Smooth muscle cell (in vitro differentiated cells): ENCODE data around the gene ETV1. TPM values are rescaled to one million over a fixed set of nuclear protein-coding genes. Genes with fewer than 3 reads are reported as not detected.

ENCODE experiments used
- DNase-seq: peaks from one replicate; lab custom pipeline; 2025; ENCODE audit not compliant: unreplicated experiment; lab: John Stamatoyannopoulos, UW
- H2AFZ ChIP-seq: fragments of 200-600 bp; sonication (generic); 2 replicates; pipeline ENCODE4 v1.6.0; 2016; ENCODE audit warnings: antibody characterized with exemption, low read depth, mild to moderate bottlenecking
- H3F3A ChIP-seq: fragments of 200-600 bp; sonication (generic); 2 replicates; pipeline ENCODE4 v1.6.0; 2017; ENCODE audit warnings: antibody characterized with exemption, low read depth
- H3K27ac ChIP-seq: fragments of 200-600 bp; sonication (generic); 2 replicates; pipeline ENCODE4 v1.5.1; 2016; ENCODE audit warnings: low read depth, mild to moderate bottlenecking
- H3K27me3 ChIP-seq: fragments of 200-600 bp; sonication (generic); 2 replicates; pipeline ENCODE4 v1.6.1; 2016; ENCODE audit warnings: low read depth, mild to moderate bottlenecking
- H3K36me3 ChIP-seq: fragments of 200-600 bp; sonication (generic); 2 replicates; pipeline ENCODE4 v1.5.1; 2016; ENCODE audit warnings: low read depth
- H3K4me1 ChIP-seq: fragments of 200-600 bp; sonication (generic); 2 replicates; pipeline ENCODE4 v1.5.1; 2016; ENCODE audit warnings: low read depth
- H3K4me2 ChIP-seq: fragments of 200-600 bp; sonication (generic); 2 replicates; pipeline ENCODE4 v1.6.0; 2016; ENCODE audit warnings: mild to moderate bottlenecking
- H3K4me3 ChIP-seq: fragments of 200-600 bp; sonication (generic); 2 replicates; pipeline ENCODE4 v1.5.1; 2016; ENCODE audit warnings: mild to moderate bottlenecking
- H3K79me2 ChIP-seq: fragments of 200-600 bp; sonication (generic); 2 replicates; pipeline ENCODE4 v1.6.0; 2016; ENCODE audit warnings: low read depth, mild to moderate bottlenecking
- H3K9ac ChIP-seq: fragments of 200-600 bp; sonication (generic); 2 replicates; pipeline ENCODE4 v1.6.0; 2016; ENCODE audit warnings: low read depth
- H3K9me3 ChIP-seq: fragments of 200-600 bp; sonication (generic); replicated peaks from 2 replicates; pipeline ENCODE4 v1.5.1; 2016; ENCODE audit warnings: low read depth
- H4K20me1 ChIP-seq: fragments of 200-600 bp; sonication (generic); 2 replicates; pipeline ENCODE4 v1.6.0; 2016; ENCODE audit warnings: low read depth
- CTCF ChIP-seq: fragments of 200-600 bp; sonication (generic); IDR thresholded peaks from 2 replicates; pipeline ENCODE4 v1.5.1; 2017; ENCODE audit warnings: borderline replicate concordance, mild to moderate bottlenecking, antibody characterized with exemption; ENCODE audit not compliant: insufficient read depth, poor library complexity, severe bottlenecking
- WGBS: methylation state at CpG from one replicate; pipeline ENCODE4 v1.1.7; 2016; ENCODE audit warnings: low lambda C conversion rate; 5-methylcytosine and 5-hydroxymethylcytosine counted together
- polyA plus RNA-seq: library from polyadenylated mRNA; unstranded; fragments of >200 nt; fragmentation: Nextera tagmentation; extraction: Ambion mirVana; gene quantifications from 2 replicates; pipeline ENCODE4 v1.2.1, GENCODE V29; 2016
- total RNA-seq: library from RNA; depleted of rRNA; stranded (reverse); fragments of >200 nt; gene quantifications from 2 replicates; pipeline ENCODE4 v1.2.3, GENCODE V29; 2014

ETV1 gene
- total and polyA plus RNA-seq, 2 experiments from 2014 or later, result 24.3 to 27.8 TPM

GRCh38 chr7:13871008-13871407, 118.5 kb downstream of the ETV1 start:
- TF ChIP-seq CTCF, result no peak
- H3K79me2 ChIP-seq, result no peaks in the 10 kb centered on the region
- no peak overlapping the region for H3K27ac ChIP-seq
- peaks cover 6% of the 10 kb centered on the region for H3K4me1 ChIP-seq
- no peaks in the 10 kb centered on the region for H4K20me1 ChIP-seq
- no peak overlapping the region for H3K4me3 ChIP-seq
- no peaks in the 10 kb centered on the region for H3K27me3 ChIP-seq
- H2AFZ ChIP-seq, result no peak overlapping the region
- no peaks in the 10 kb centered on the region for H3F3A ChIP-seq
- H3K36me3 ChIP-seq, result no peaks in the 10 kb centered on the region
- no peak overlapping the region for H3K4me2 ChIP-seq
- no peaks in the 10 kb centered on the region for H3K9me3 ChIP-seq
- DNase-seq, result no peak
- H3K9ac ChIP-seq, result no peak overlapping the region

- 58% methylated on average over 2 of the region's 2 CpGs for WGBS
- H3K9me3 ChIP-seq, result no peaks in the 10 kb centered on the region
Observed at GRCh38 chr7:13860734-13861133, 128.7 kb downstream of the ETV1 start.

GRCh38 chr7:13856012-13856411, 133.5 kb downstream of the ETV1 start:
- H3K4me3 ChIP-seq, result no peak overlapping the region
- no peak for DNase-seq
- H3K4me2 ChIP-seq, result no peak overlapping the region
- H3K4me1 ChIP-seq, result peaks cover 12% of the 10 kb centered on the region
- no peaks in the 10 kb centered on the region for H3K36me3 ChIP-seq
- H2AFZ ChIP-seq, result no peak overlapping the region
- H3K27ac ChIP-seq, result no peak overlapping the region
- no peaks in the 10 kb centered on the region for H4K20me1 ChIP-seq
- no peak overlapping the region for H3K9ac ChIP-seq
- no peaks in the 10 kb centered on the region for H3K79me2 ChIP-seq
- no peak for TF ChIP-seq CTCF
- H3F3A ChIP-seq, result no peaks in the 10 kb centered on the region
- no peaks in the 10 kb centered on the region for H3K9me3 ChIP-seq
- no peaks in the 10 kb centered on the region for H3K27me3 ChIP-seq
- WGBS, result 69% methylated on average over 1 of the region's 1 CpG

More at GRCh38 chr7:13860734-13861133, 128.7 kb downstream of the ETV1 start:
- Histone ChIP-seq H2AFZ (peak overlapping the region; percentile 77), H3K9ac (no peak overlapping the region), H4K20me1 (no peaks in the 10 kb centered on the region), H3K4me2 (no peak overlapping the region), H3K4me1 (no peaks in the 10 kb centered on the region), H3K4me3 (no peak overlapping the region), H3K79me2 (no peaks in the 10 kb centered on the region), H3K27me3 (no peaks in the 10 kb centered on the region), H3K36me3 (no peaks in the 10 kb centered on the region), H3K27ac (peak overlapping the region; percentile 17), H3F3A (no peaks in the 10 kb centered on the region)
- no peak for DNase-seq
- TF ChIP-seq CTCF, result no peak

- 88% methylated on average over 8 of the region's 8 CpGs for WGBS
- no peak for DNase-seq
- TF ChIP-seq CTCF, result no peak
Observed at GRCh38 chr7:13852281-13852968, 137.0 kb downstream of the ETV1 start.

More at GRCh38 chr7:13852281-13852968, 137.0 kb downstream of the ETV1 start:
- Histone ChIP-seq H3K9me3 (no peaks in the 10 kb centered on the region), H3K4me1 (peaks cover 34% of the 10 kb centered on the region), H2AFZ (no peak overlapping the region), H3K27me3 (no peaks in the 10 kb centered on the region), H3K36me3 (no peaks in the 10 kb centered on the region), H3K27ac (peak overlapping the region; percentile 91), H3K9ac (no peak overlapping the region), H4K20me1 (no peaks in the 10 kb centered on the region), H3K79me2 (no peaks in the 10 kb centered on the region), H3K4me2 (peak overlapping the region; percentile 26), H3F3A (peaks cover 7% of the 10 kb centered on the region), H3K4me3 (no peak overlapping the region)
